ENCODE data around the gene ADAM29. TPM values are rescaled to one million over a fixed set of nuclear protein-coding genes. Genes with fewer than 3 reads are reported as not detected.

Gene ADAM29
- polyA plus RNA-seq (2013, experiment 1 of 2) = 0.01 TPM
- polyA plus RNA-seq (2013, experiment 2 of 2) = 0.01 TPM

- no CpG with 5 or more reads among the region's 5 CpGs for WGBS, 2 donors (ENCODE audit: extremely low coverage in 2 of 2, insufficient read length in 2 of 2, insufficient replicate concordance in 1 of 2)
- no peak within 1 kb of the TSS for H4K91ac ChIP-seq (ENCODE audit: low read depth, low read length, poor library complexity)
- H3K9me3 ChIP-seq (replicated peaks in 1 of 2; ENCODE audit: control insufficient read depth in 2 of 2, insufficient read depth in 1 of 2, low read depth in 1 of 2, low read length in 2 of 2) = no peaks in the 10 kb centered on the region
- H3K18ac ChIP-seq (ENCODE audit: low read length) = no peak within 1 kb of the TSS
- no peaks in the 10 kb centered on the region for H3K27me3 ChIP-seq (ENCODE audit: control insufficient read depth in 3 of 3, insufficient read depth in 3 of 3, low read depth in 1 of 3, low read length in 3 of 3)
- H3K9ac ChIP-seq (ENCODE audit: low read depth, low read length, poor library complexity) = no peak within 1 kb of the TSS
- H2BK12ac ChIP-seq (ENCODE audit: low read length) = no peak within 1 kb of the TSS
- no peak within 1 kb of the TSS for H3K23ac ChIP-seq (ENCODE audit: low read depth, low read length, poor library complexity)
- H2AFZ ChIP-seq (ENCODE audit: low read length) = no peak within 1 kb of the TSS
- H3K4ac ChIP-seq (ENCODE audit: low read length) = no peak within 1 kb of the TSS
- H2AK5ac ChIP-seq (ENCODE audit: low read depth, low read length) = no peak within 1 kb of the TSS
- no peaks in the 10 kb centered on the region for H3K79me1 ChIP-seq (ENCODE audit: low read depth, low read length)
- H3K27ac ChIP-seq (replicated peaks; ENCODE audit: low read length) = no peak within 1 kb of the TSS
- no peak within 1 kb of the TSS for H3K4me2 ChIP-seq (ENCODE audit: insufficient read depth, low read length, poor library complexity, severe bottlenecking)
- no peak within 1 kb of the TSS for H3K4me3 ChIP-seq (ENCODE audit: low read length in 2 of 2)
- no peaks in the 10 kb centered on the region for H3K36me3 ChIP-seq (replicated peaks in 1 of 2; ENCODE audit: control insufficient read depth in 2 of 2, insufficient read depth in 2 of 2, low read length in 2 of 2)
- H2BK5ac ChIP-seq (ENCODE audit: low read length) = no peak within 1 kb of the TSS
- H3K14ac ChIP-seq (ENCODE audit: low read length) = no peak within 1 kb of the TSS
- no peak within 1 kb of the TSS for H4K8ac ChIP-seq (ENCODE audit: low read depth, low read length)
- no peak within 1 kb of the TSS for H2BK15ac ChIP-seq (ENCODE audit: low read length)
- H2BK120ac ChIP-seq (ENCODE audit: low read depth, low read length) = no peak within 1 kb of the TSS
- H3K4me1 ChIP-seq (ENCODE audit: control insufficient read depth in 2 of 2, insufficient read depth in 1 of 2, low read depth in 1 of 2, low read length in 2 of 2) = peaks cover 0 to 2% of the 10 kb centered on the region in 2 donors
- DNase-seq (ENCODE audit: low spot score) = no peak
Observed at GRCh38 chr4:174918058-174918457, at the start of gene ADAM29. ADAM29 (plus strand) TSS chr4:174918358; CDS start chr4:174975526, 57,168 bp downstream.

- no peak overlapping the region for H3K23ac ChIP-seq (ENCODE audit: low read depth, low read length, poor library complexity)
- no peak overlapping the region for H3K4me3 ChIP-seq (ENCODE audit: low read length in 2 of 2)
- H2BK120ac ChIP-seq (ENCODE audit: low read depth, low read length) = no peak overlapping the region
- H3K9me3 ChIP-seq (replicated peaks in 1 of 2; ENCODE audit: control insufficient read depth in 2 of 2, insufficient read depth in 1 of 2, low read depth in 1 of 2, low read length in 2 of 2) = no peaks in the 10 kb centered on the region
- no peak overlapping the region for H2AFZ ChIP-seq (ENCODE audit: low read length)
- DNase-seq (ENCODE audit: low spot score) = no peak
- H3K4ac ChIP-seq (ENCODE audit: low read length) = no peak overlapping the region
- no peak overlapping the region for H2BK15ac ChIP-seq (ENCODE audit: low read length)
- H3K18ac ChIP-seq (ENCODE audit: low read length) = no peak overlapping the region
- no peak overlapping the region for H2BK5ac ChIP-seq (ENCODE audit: low read length)
- H2BK12ac ChIP-seq (ENCODE audit: low read length) = no peak overlapping the region
- H3K27ac ChIP-seq (replicated peaks; ENCODE audit: low read length) = no peak overlapping the region
- no peaks in the 10 kb centered on the region for H3K4me1 ChIP-seq (ENCODE audit: control insufficient read depth in 2 of 2, insufficient read depth in 1 of 2, low read depth in 1 of 2, low read length in 2 of 2)
- H3K9ac ChIP-seq (ENCODE audit: low read depth, low read length, poor library complexity) = no peak overlapping the region
- no peaks in the 10 kb centered on the region for H3K27me3 ChIP-seq (ENCODE audit: control insufficient read depth in 3 of 3, insufficient read depth in 3 of 3, low read depth in 1 of 3, low read length in 3 of 3)
- no peak overlapping the region for H3K4me2 ChIP-seq (ENCODE audit: insufficient read depth, low read length, poor library complexity, severe bottlenecking)
- H4K8ac ChIP-seq (ENCODE audit: low read depth, low read length) = no peak overlapping the region
- no CpG with 5 or more reads among the region's 3 CpGs for WGBS, 2 donors (ENCODE audit: extremely low coverage in 2 of 2, insufficient read length in 2 of 2, insufficient replicate concordance in 1 of 2)
- H3K14ac ChIP-seq (ENCODE audit: low read length) = no peak overlapping the region
- no peak overlapping the region for H4K91ac ChIP-seq (ENCODE audit: low read depth, low read length, poor library complexity)
- H3K36me3 ChIP-seq (replicated peaks in 1 of 2; ENCODE audit: control insufficient read depth in 2 of 2, insufficient read depth in 2 of 2, low read length in 2 of 2) = no peaks in the 10 kb centered on the region
- H3K79me1 ChIP-seq (ENCODE audit: low read depth, low read length) = no peaks in the 10 kb centered on the region
- no peak overlapping the region for H2AK5ac ChIP-seq (ENCODE audit: low read depth, low read length)
Observed at GRCh38 chr4:174869339-174869738, 48.8 kb upstream of the ADAM29 start.

- H2BK5ac ChIP-seq (ENCODE audit: low read length) = no peak overlapping the region
- no peak overlapping the region for H3K18ac ChIP-seq (ENCODE audit: low read length)
- no peaks in the 10 kb centered on the region for H3K27me3 ChIP-seq (ENCODE audit: control insufficient read depth in 3 of 3, insufficient read depth in 3 of 3, low read depth in 1 of 3, low read length in 3 of 3)
- no peaks in the 10 kb centered on the region for H3K79me1 ChIP-seq (ENCODE audit: low read depth, low read length)
- no peak overlapping the region for H3K14ac ChIP-seq (ENCODE audit: low read length)
- H3K9ac ChIP-seq (ENCODE audit: low read depth, low read length, poor library complexity) = no peak overlapping the region
- H3K4me1 ChIP-seq (ENCODE audit: control insufficient read depth in 2 of 2, insufficient read depth in 1 of 2, low read depth in 1 of 2, low read length in 2 of 2) = no peaks in the 10 kb centered on the region
- no peaks in the 10 kb centered on the region for H3K9me3 ChIP-seq (replicated peaks in 1 of 2; ENCODE audit: control insufficient read depth in 2 of 2, insufficient read depth in 1 of 2, low read depth in 1 of 2, low read length in 2 of 2)
- no peak overlapping the region for H3K4ac ChIP-seq (ENCODE audit: low read length)
- H3K27ac ChIP-seq (replicated peaks; ENCODE audit: low read length) = no peak overlapping the region
- H3K4me3 ChIP-seq (ENCODE audit: low read length in 2 of 2) = no peak overlapping the region
- H2BK15ac ChIP-seq (ENCODE audit: low read length) = no peak overlapping the region
- H2AK5ac ChIP-seq (ENCODE audit: low read depth, low read length) = no peak overlapping the region
- WGBS, 2 donors (ENCODE audit: extremely low coverage in 2 of 2, insufficient read length in 2 of 2, insufficient replicate concordance in 1 of 2) = no CpG with 5 or more reads among the region's 2 CpGs
- DNase-seq (ENCODE audit: low spot score) = no peak
- H4K91ac ChIP-seq (ENCODE audit: low read depth, low read length, poor library complexity) = no peak overlapping the region
- H3K23ac ChIP-seq (ENCODE audit: low read depth, low read length, poor library complexity) = no peak overlapping the region
- no peak overlapping the region for H2BK12ac ChIP-seq (ENCODE audit: low read length)
- no peaks in the 10 kb centered on the region for H3K36me3 ChIP-seq (replicated peaks in 1 of 2; ENCODE audit: control insufficient read depth in 2 of 2, insufficient read depth in 2 of 2, low read length in 2 of 2)
- no peak overlapping the region for H3K4me2 ChIP-seq (ENCODE audit: insufficient read depth, low read length, poor library complexity, severe bottlenecking)
- no peak overlapping the region for H4K8ac ChIP-seq (ENCODE audit: low read depth, low read length)
- H2BK120ac ChIP-seq (ENCODE audit: low read depth, low read length) = no peak overlapping the region
- H2AFZ ChIP-seq (ENCODE audit: low read length) = no peak overlapping the region
Observed at GRCh38 chr4:174870311-174870710, 47.8 kb upstream of the ADAM29 start.

- H3K4me1 ChIP-seq (ENCODE audit: control insufficient read depth in 2 of 2, insufficient read depth in 1 of 2, low read depth in 1 of 2, low read length in 2 of 2) = no peaks in the 10 kb centered on the region
- no peak for DNase-seq (ENCODE audit: low spot score)
- H3K9me3 ChIP-seq (replicated peaks in 1 of 2; ENCODE audit: control insufficient read depth in 2 of 2, insufficient read depth in 1 of 2, low read depth in 1 of 2, low read length in 2 of 2) = no peaks in the 10 kb centered on the region
- H2BK5ac ChIP-seq (ENCODE audit: low read length) = no peak overlapping the region
- no peak overlapping the region for H2BK120ac ChIP-seq (ENCODE audit: low read depth, low read length)
- no peak overlapping the region for H2AK5ac ChIP-seq (ENCODE audit: low read depth, low read length)
- no peak overlapping the region for H3K18ac ChIP-seq (ENCODE audit: low read length)
- no peak overlapping the region for H3K4me2 ChIP-seq (ENCODE audit: insufficient read depth, low read length, poor library complexity, severe bottlenecking)
- H3K23ac ChIP-seq (ENCODE audit: low read depth, low read length, poor library complexity) = no peak overlapping the region
- H3K4ac ChIP-seq (ENCODE audit: low read length) = no peak overlapping the region
- no peak overlapping the region for H2AFZ ChIP-seq (ENCODE audit: low read length)
- H3K9ac ChIP-seq (ENCODE audit: low read depth, low read length, poor library complexity) = no peak overlapping the region
- no peaks in the 10 kb centered on the region for H3K79me1 ChIP-seq (ENCODE audit: low read depth, low read length)
- H3K4me3 ChIP-seq (ENCODE audit: low read length in 2 of 2) = no peak overlapping the region
- no peak overlapping the region for H4K91ac ChIP-seq (ENCODE audit: low read depth, low read length, poor library complexity)
- H3K27ac ChIP-seq (replicated peaks; ENCODE audit: low read length) = no peak overlapping the region
- no peak overlapping the region for H2BK15ac ChIP-seq (ENCODE audit: low read length)
- no peak overlapping the region for H2BK12ac ChIP-seq (ENCODE audit: low read length)
- no peaks in the 10 kb centered on the region for H3K36me3 ChIP-seq (replicated peaks in 1 of 2; ENCODE audit: control insufficient read depth in 2 of 2, insufficient read depth in 2 of 2, low read length in 2 of 2)
- no peak overlapping the region for H4K8ac ChIP-seq (ENCODE audit: low read depth, low read length)
- H3K27me3 ChIP-seq (ENCODE audit: control insufficient read depth in 3 of 3, insufficient read depth in 3 of 3, low read depth in 1 of 3, low read length in 3 of 3) = no peaks in the 10 kb centered on the region
- H3K14ac ChIP-seq (ENCODE audit: low read length) = no peak overlapping the region
Observed at GRCh38 chr4:174871407-174871806, 46.8 kb upstream of the ADAM29 start.

All from neuronal stem cell (in vitro differentiated cells).